Suprapubic skin (tissue), 4 donors: ENCODE results near the gene STON2. TPM values are rescaled to one million over a fixed set of nuclear protein-coding genes. Genes with fewer than 3 reads are reported as not detected.

Experiments used
- DNase-seq, 2 donors: peaks; one replicate each; pipeline ENCODE4 v3.0.0-alpha.2; 2019; ENCODE audit warnings: low spot score in 2 of 2
- H3K27ac ChIP-seq: fragments of 200-600 bp; sonication (generic); one replicate; pipeline ENCODE4 v1.5.1; 2019
- H3K27me3 ChIP-seq: fragments of 200-600 bp; sonication (generic); one replicate; pipeline ENCODE4 v1.5.1; 2019
- H3K36me3 ChIP-seq: fragments of 200-600 bp; sonication (generic); one replicate; pipeline ENCODE4 v1.5.1; 2019
- H3K4me1 ChIP-seq: fragments of 200-600 bp; sonication (generic); one replicate; pipeline ENCODE4 v1.5.1; 2019
- H3K4me3 ChIP-seq: fragments of 200-600 bp; sonication (generic); one replicate; pipeline ENCODE4 v1.5.1; 2019; ENCODE audit warnings: mild to moderate bottlenecking
- H3K9me3 ChIP-seq: fragments of 200-600 bp; sonication (generic); one replicate; pipeline ENCODE4 v1.5.1; 2019
- CTCF ChIP-seq, 2 donors: fragments of 200-600 bp in 1 of 2; fragments of 450-650 bp in 1 of 2; sonication (generic) in 1 of 2; IDR thresholded peaks; one replicate each; pipeline ENCODE4 v1.5.1; 2016 to 2019; ENCODE audit warnings: antibody characterized with exemption in 2 of 2, mild to moderate bottlenecking in 1 of 2, moderate library complexity in 1 of 2
- EP300 ChIP-seq: sonication (generic); formaldehyde crosslinking; IDR thresholded peaks from one replicate; pipeline ENCODE4 v1.6.1; 2017; ENCODE audit warnings: antibody characterized with exemption
- POLR2A ChIP-seq, 2 donors: fragments of 450-650 bp; IDR thresholded peaks; one replicate each; pipeline ENCODE4 v1.6.1; 2017; ENCODE audit warnings: antibody characterized with exemption in 2 of 2, mild to moderate bottlenecking in 2 of 2, moderate library complexity in 2 of 2
- POLR2AphosphoS5 ChIP-seq, 3 donors: sonication (generic); formaldehyde crosslinking; IDR thresholded peaks; one replicate each; pipeline ENCODE4 v1.6.1; 2017; ENCODE audit warnings: antibody characterized with exemption in 3 of 3
- WGBS: methylation state at CpG from one replicate; pipeline ENCODE4 v1.1.5; 2018; 5-methylcytosine and 5-hydroxymethylcytosine counted together
- total RNA-seq, 4 donors: library from RNA; depleted of rRNA; stranded (reverse); fragments of >200 nt; gene quantifications; one replicate each; pipeline ENCODE4 v1.1.0, GENCODE V29; 2016

The STON2 gene
- total RNA-seq, 4 donors from 2014 or later, result 19.1 to 39.5 (median 22.8) TPM

GRCh38 chr14:81388336-81388735 lies 11.8 kb downstream of the STON2 start:
- Histone ChIP-seq H3K4me3 (no peak overlapping the region), H3K9me3 (no peaks in the 10 kb centered on the region), H3K36me3 (no peaks in the 10 kb centered on the region), H3K4me1 (peaks cover 7% of the 10 kb centered on the region), H3K27ac (no peak overlapping the region), H3K27me3 (no peaks in the 10 kb centered on the region)
- WGBS, result 52% methylated on average over 2 of the region's 2 CpGs
- no peak for TF ChIP-seq POLR2A (IDR thresholded peaks at IDR 0.05)
- TF ChIP-seq EP300, result no peak
- no peak for TF ChIP-seq POLR2AphosphoS5 (IDR thresholded peaks at IDR 0.05)
- TF ChIP-seq CTCF (IDR thresholded peaks at IDR 0.05), result no peak
- DNase-seq, result no peak

DNA sequence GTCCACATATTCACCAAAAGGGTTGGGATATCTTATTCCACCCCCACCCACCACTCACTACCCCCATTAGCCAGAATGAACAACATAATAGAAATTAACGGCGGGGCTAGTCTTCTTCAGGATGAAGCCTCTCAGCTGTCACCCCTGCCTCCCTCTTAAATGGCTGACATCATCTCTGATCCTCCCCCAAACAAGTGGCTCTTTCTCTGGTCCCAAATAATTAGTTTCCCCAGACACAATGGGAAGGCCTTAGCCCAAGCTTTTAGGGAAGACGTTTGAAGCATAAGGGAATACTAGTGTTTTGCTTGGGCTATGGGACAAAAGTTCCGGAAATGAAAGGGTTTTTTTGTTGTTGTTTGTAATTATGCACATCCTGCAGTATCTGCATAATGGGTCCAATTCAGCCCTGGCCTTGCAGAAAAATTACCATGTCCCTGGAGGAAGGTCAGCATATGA lies 13.8 kb downstream of the STON2 start:
- H3K9me3 ChIP-seq, result no peaks in the 10 kb centered on the region
- H3K4me1 ChIP-seq, result peaks cover 4% of the 10 kb centered on the region
- H3K27ac ChIP-seq, result no peak overlapping the region
- no peaks in the 10 kb centered on the region for H3K36me3 ChIP-seq
- WGBS, result 77% methylated on average over 4 of the region's 4 CpGs
- TF ChIP-seq CTCF (IDR thresholded peaks at IDR 0.05), result no peak
- no peak for TF ChIP-seq POLR2A (IDR thresholded peaks at IDR 0.05)
- TF ChIP-seq EP300, result no peak
- no peak for TF ChIP-seq POLR2AphosphoS5 (IDR thresholded peaks at IDR 0.05)
- no peak for DNase-seq
- H3K4me3 ChIP-seq, result no peak overlapping the region
- H3K27me3 ChIP-seq, result no peaks in the 10 kb centered on the region

DNA sequence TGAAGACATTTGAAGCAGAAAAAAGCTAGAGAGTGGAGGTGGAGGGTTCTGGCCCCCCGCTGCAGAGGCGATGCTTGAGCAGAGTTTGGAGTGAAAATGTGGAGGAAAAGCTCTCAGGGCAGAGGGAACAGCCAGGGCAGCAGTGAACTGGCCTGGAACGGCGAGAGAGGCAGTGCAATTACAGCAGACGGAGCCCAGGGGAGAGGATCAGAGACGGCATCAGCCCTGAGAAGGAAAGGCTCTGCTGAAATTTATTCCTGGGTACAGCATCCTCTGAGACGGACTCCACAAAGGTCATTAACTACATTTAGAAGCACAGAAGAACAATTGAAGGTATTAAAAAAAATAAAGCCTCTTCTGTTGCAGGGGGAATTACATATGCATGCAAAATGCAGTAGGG lies 14.2 kb downstream of the STON2 start:
- H3K36me3 ChIP-seq, result no peaks in the 10 kb centered on the region
- H3K27me3 ChIP-seq, result no peaks in the 10 kb centered on the region
- no peak for TF ChIP-seq POLR2A (IDR thresholded peaks at IDR 0.05)
- TF ChIP-seq POLR2AphosphoS5 (IDR thresholded peaks at IDR 0.05), result no peak
- no peak for TF ChIP-seq CTCF (IDR thresholded peaks at IDR 0.05)
- no peak for TF ChIP-seq EP300
- no peak overlapping the region for H3K27ac ChIP-seq
- DNase-seq, result no peak
- WGBS, result 90% methylated on average over 7 of the region's 7 CpGs
- no peaks in the 10 kb centered on the region for H3K9me3 ChIP-seq
- peaks cover 4% of the 10 kb centered on the region for H3K4me1 ChIP-seq
- no peak overlapping the region for H3K4me3 ChIP-seq

DNA sequence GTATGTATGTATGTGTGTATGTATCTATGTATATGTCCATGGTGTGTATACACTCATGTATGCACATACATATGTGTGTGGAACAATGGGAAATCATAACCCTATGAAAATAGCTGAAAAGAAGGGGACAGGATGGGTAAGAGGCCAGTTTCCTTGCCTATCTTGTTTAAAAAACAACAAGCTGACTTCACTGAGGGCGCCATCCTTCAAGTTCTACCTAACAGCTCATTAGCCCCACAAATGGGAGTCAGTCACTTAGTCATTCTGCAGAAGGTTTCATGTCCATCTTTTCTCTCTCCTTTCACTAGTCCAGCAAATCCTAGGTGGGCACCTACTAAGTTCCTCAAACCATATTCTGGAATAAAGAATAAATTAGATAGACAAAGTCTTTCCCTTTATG lies 14.7 kb downstream of the STON2 start:
- no peaks in the 10 kb centered on the region for H3K9me3 ChIP-seq
- H3K27me3 ChIP-seq, result no peaks in the 10 kb centered on the region
- TF ChIP-seq POLR2A (IDR thresholded peaks at IDR 0.05), result no peak
- TF ChIP-seq EP300, result no peak
- TF ChIP-seq POLR2AphosphoS5 (IDR thresholded peaks at IDR 0.05), result no peak
- TF ChIP-seq CTCF (IDR thresholded peaks at IDR 0.05), result no peak
- H3K4me1 ChIP-seq, result peaks cover 4% of the 10 kb centered on the region
- no peak for DNase-seq
- H3K27ac ChIP-seq, result no peak overlapping the region
- H3K36me3 ChIP-seq, result no peaks in the 10 kb centered on the region
- WGBS, result 100% methylated on average over 1 of the region's 1 CpG
- H3K4me3 ChIP-seq, result no peak overlapping the region

- no peaks in the 10 kb centered on the region for H3K36me3 ChIP-seq
- DNase-seq, result no peak
- TF ChIP-seq CTCF (IDR thresholded peaks at IDR 0.05) (no peak), POLR2A (IDR thresholded peaks at IDR 0.05) (no peak), EP300 (no peak), POLR2AphosphoS5 (IDR thresholded peaks at IDR 0.05) (no peak)
- H3K4me1 ChIP-seq, result peaks cover 4% of the 10 kb centered on the region
- 33% methylated on average over 1 of the region's 1 CpG for WGBS
- H3K4me3 ChIP-seq, result no peak overlapping the region
- no peaks in the 10 kb centered on the region for H3K27me3 ChIP-seq
- no peak overlapping the region for H3K27ac ChIP-seq
- no peaks in the 10 kb centered on the region for H3K9me3 ChIP-seq
These were observed 15.2 kb downstream of the STON2 start for GRCh38 chr14:81384900-81385299.
